ENCODE measurements around the gene CEP295NL. TPM values are rescaled to one million over a fixed set of nuclear protein-coding genes. Genes with fewer than 3 reads are reported as not detected.
"Not testable (repeated sequence)": the region's sequence is repeated elsewhere in the genome, so short reads cannot be mapped to it uniquely, and the experiment has no call there.

Gene CEP295NL
- total and polyA plus RNA-seq, 3 experiments from 2014 or later, result not detected

GRCh38 chr17:78892520-78892919 lies 10.5 kb downstream of the CEP295NL start:
- CTCF ChIA-PET, result interaction anchor here (1.0 kb wide), 1 partner anchor 27 kb away, joined by 3 read pairs; no protein-coding TSS in a partner anchor
- POLR2A ChIA-PET, result no interaction called here
- H3K4me1 Mint-ChIP-seq, result peaks cover 9 to 29% (median 19%) of the 10 kb centered on the region in 3 donors
- H3K9me3 Mint-ChIP-seq, result no peaks in the 10 kb centered on the region
- peaks cover 4 to 9% of the 10 kb centered on the region in 2 donors for H3K27me3 Mint-ChIP-seq
- Histone ChIP-seq H3K27me3 (ENCODE audit: insufficient read depth, low read length, poor library complexity, severe bottlenecking) (no peaks in the 10 kb centered on the region), H3K27ac (ENCODE audit: low read depth, low read length) (no peak overlapping the region), H3K9me3 (ENCODE audit: low read length) (no peaks in the 10 kb centered on the region), H3K36me3 (ENCODE audit: insufficient read depth, low read length) (no peaks in the 10 kb centered on the region), H3K4me3 (ENCODE audit: low read length) (no peak overlapping the region), H3K4me1 (ENCODE audit: insufficient read depth, low read length) (peaks cover 12% of the 10 kb centered on the region)
- H3K36me3 Mint-ChIP-seq, result no peaks in the 10 kb centered on the region
- no peak for DNase-seq
- no peak overlapping the region for H3K4me3 Mint-ChIP-seq
- peak overlapping the region in 1 of 8 donors; percentile 93 for H3K27ac Mint-ChIP-seq

- peaks cover 9 to 29% (median 19%) of the 10 kb centered on the region in 3 donors for H3K4me1 Mint-ChIP-seq
- Histone ChIP-seq H3K27ac (ENCODE audit: low read depth, low read length) (no peak overlapping the region), H3K9me3 (ENCODE audit: low read length) (no peaks in the 10 kb centered on the region), H3K4me1 (ENCODE audit: insufficient read depth, low read length) (peaks cover 12% of the 10 kb centered on the region), H3K36me3 (ENCODE audit: insufficient read depth, low read length) (no peaks in the 10 kb centered on the region), H3K4me3 (ENCODE audit: low read length) (no peak overlapping the region), H3K27me3 (ENCODE audit: insufficient read depth, low read length, poor library complexity, severe bottlenecking) (no peaks in the 10 kb centered on the region)
- peaks cover 4 to 9% of the 10 kb centered on the region in 2 donors for H3K27me3 Mint-ChIP-seq
- POLR2A ChIA-PET, result no interaction called here
- no peaks in the 10 kb centered on the region for H3K36me3 Mint-ChIP-seq
- no peak for DNase-seq
- CTCF ChIA-PET, result interaction anchor here (1.0 kb wide), 1 partner anchor 26 kb away, joined by 3 read pairs; no protein-coding TSS in a partner anchor
- no peak overlapping the region for H3K4me3 Mint-ChIP-seq
- peak overlapping the region in 1 of 8 donors; percentile 32 for H3K27ac Mint-ChIP-seq
- H3K9me3 Mint-ChIP-seq, result no peaks in the 10 kb centered on the region
Observed at GRCh38 chr17:78892062-78892456, 10.9 kb downstream of the CEP295NL start.

GRCh38 chr17:78891406-78892061 lies 11.5 kb downstream of the CEP295NL start:
- ChIA-PET POLR2A (no interaction called here), CTCF (interaction anchor here (0.5 to 1.0 kb wide), 2 partner anchors 24 to 168 kb away, joined by 3 read pairs; no protein-coding TSS in a partner anchor)
- Mint-ChIP-seq H3K27me3 (peaks cover 10 to 12% of the 10 kb centered on the region in 2 donors), H3K27ac (peak overlapping the region in 3 of 8 donors; percentile 13 to 68 (median 32)), H3K36me3 (no peaks in the 10 kb centered on the region), H3K4me3 (peak overlapping the region in 1 of 7 donors; percentile 72), H3K4me1 (peaks cover 9 to 29% (median 20%) of the 10 kb centered on the region in 3 donors), H3K9me3 (no peaks in the 10 kb centered on the region)
- H3K36me3 ChIP-seq (ENCODE audit: insufficient read depth, low read length), result no peaks in the 10 kb centered on the region
- peaks cover 12% of the 10 kb centered on the region for H3K4me1 ChIP-seq (ENCODE audit: insufficient read depth, low read length)
- H3K27me3 ChIP-seq (ENCODE audit: insufficient read depth, low read length, poor library complexity, severe bottlenecking), result no peaks in the 10 kb centered on the region
- no peak overlapping the region for H3K4me3 ChIP-seq (ENCODE audit: low read length)
- no peaks in the 10 kb centered on the region for H3K9me3 ChIP-seq (ENCODE audit: low read length)
- no peak for DNase-seq
- no peak overlapping the region for H3K27ac ChIP-seq (ENCODE audit: low read depth, low read length)

- H3K4me3 Mint-ChIP-seq, result peak overlapping the region in 4 of 7 donors; percentile 6 to 29 (median 12)
- Histone ChIP-seq H3K36me3 (ENCODE audit: insufficient read depth, low read length) (no peaks in the 10 kb centered on the region), H3K9me3 (ENCODE audit: low read length) (no peaks in the 10 kb centered on the region), H3K4me1 (ENCODE audit: insufficient read depth, low read length) (peaks cover 12% of the 10 kb centered on the region), H3K27ac (ENCODE audit: low read depth, low read length) (no peak overlapping the region), H3K27me3 (ENCODE audit: insufficient read depth, low read length, poor library complexity, severe bottlenecking) (no peaks in the 10 kb centered on the region), H3K4me3 (ENCODE audit: low read length) (no peak overlapping the region)
- H3K4me1 Mint-ChIP-seq, result peaks cover 9 to 29% (median 25%) of the 10 kb centered on the region in 3 donors
- peak overlapping the region in 7 of 8 donors; percentile 39 to 94 (median 74) for H3K27ac Mint-ChIP-seq
- peak in 3 of 5 donors; percentile 34 to 70 (median 64) for DNase-seq
- H3K27me3 Mint-ChIP-seq, result peaks cover 11 to 13% of the 10 kb centered on the region in 2 donors
- H3K9me3 Mint-ChIP-seq, result no peaks in the 10 kb centered on the region
- no peaks in the 10 kb centered on the region for H3K36me3 Mint-ChIP-seq
- CTCF ChIA-PET, result interaction anchor here (0.7 to 1.0 kb wide), 2 partner anchors 23 to 25 kb away, joined by 3 read pairs; no protein-coding TSS in a partner anchor
- POLR2A ChIA-PET, result no interaction called here
Observed at GRCh38 chr17:78890498-78890897, 12.5 kb downstream of the CEP295NL start.

- H3K4me3 ChIP-seq (ENCODE audit: low read length); H3K27ac ChIP-seq (ENCODE audit: low read depth, low read length); H3K36me3 ChIP-seq (ENCODE audit: insufficient read depth, low read length); POLR2A ChIA-PET; DNase-seq; H3K9me3 Mint-ChIP-seq; H3K27me3 ChIP-seq (ENCODE audit: insufficient read depth, low read length, poor library complexity, severe bottlenecking); H3K9me3 ChIP-seq (ENCODE audit: low read length); H3K36me3 Mint-ChIP-seq: not testable (repeated sequence)
- Mint-ChIP-seq H3K27ac (peak overlapping the region in 4 of 8 donors; percentile 39 to 88 (median 74)), H3K27me3 (peaks cover 11 to 13% of the 10 kb centered on the region in 2 donors), H3K4me3 (peak overlapping the region in 3 of 7 donors; percentile 9 to 29 (median 15)), H3K4me1 (peaks cover 9 to 29% (median 25%) of the 10 kb centered on the region in 3 donors)
- CTCF ChIA-PET, result interaction anchor here (1.0 kb wide), 1 partner anchor 23 kb away, joined by 3 read pairs; no protein-coding TSS in a partner anchor
- peaks cover 12% of the 10 kb centered on the region for H3K4me1 ChIP-seq (ENCODE audit: insufficient read depth, low read length)
Observed at GRCh38 chr17:78890096-78890495, 12.9 kb downstream of the CEP295NL start.

GRCh38 chr17:78889531-78889930 lies 13.5 kb downstream of the CEP295NL start:
- H3K27me3 Mint-ChIP-seq, result peaks cover 11 to 13% of the 10 kb centered on the region in 2 donors
- no peaks in the 10 kb centered on the region for H3K9me3 Mint-ChIP-seq
- H3K4me1 Mint-ChIP-seq, result peaks cover 9 to 29% (median 25%) of the 10 kb centered on the region in 3 donors
- H3K27me3 ChIP-seq (ENCODE audit: insufficient read depth, low read length, poor library complexity, severe bottlenecking), result no peaks in the 10 kb centered on the region
- no peak overlapping the region for H3K4me3 ChIP-seq (ENCODE audit: low read length)
- CTCF ChIA-PET, result no interaction called here
- H3K27ac Mint-ChIP-seq, result peak overlapping the region in 2 of 8 donors; percentile 24 to 54
- peaks cover 12% of the 10 kb centered on the region for H3K4me1 ChIP-seq (ENCODE audit: insufficient read depth, low read length)
- no peak overlapping the region for H3K27ac ChIP-seq (ENCODE audit: low read depth, low read length)
- H3K9me3 ChIP-seq (ENCODE audit: low read length), result no peaks in the 10 kb centered on the region
- no peak for DNase-seq
- peak overlapping the region in 1 of 7 donors; percentile 49 for H3K4me3 Mint-ChIP-seq
- H3K36me3 Mint-ChIP-seq, result no peaks in the 10 kb centered on the region
- POLR2A ChIA-PET, result no interaction called here
- no peaks in the 10 kb centered on the region for H3K36me3 ChIP-seq (ENCODE audit: insufficient read depth, low read length)

GRCh38 chr17:78888941-78889518 lies 14.0 kb downstream of the CEP295NL start:
- Mint-ChIP-seq H3K36me3 (no peaks in the 10 kb centered on the region), H3K27me3 (peaks cover 11 to 13% of the 10 kb centered on the region in 2 donors), H3K4me1 (peaks cover 9 to 29% (median 25%) of the 10 kb centered on the region in 3 donors), H3K4me3 (no peak overlapping the region), H3K9me3 (no peaks in the 10 kb centered on the region), H3K27ac (peak overlapping the region in 3 of 8 donors; percentile 5 to 24 (median 14))
- ChIA-PET CTCF (no interaction called here), POLR2A (no interaction called here)
- no peaks in the 10 kb centered on the region for H3K36me3 ChIP-seq (ENCODE audit: insufficient read depth, low read length)
- no peaks in the 10 kb centered on the region for H3K9me3 ChIP-seq (ENCODE audit: low read length)
- no peaks in the 10 kb centered on the region for H3K27me3 ChIP-seq (ENCODE audit: insufficient read depth, low read length, poor library complexity, severe bottlenecking)
- no peak overlapping the region for H3K27ac ChIP-seq (ENCODE audit: low read depth, low read length)
- no peak overlapping the region for H3K4me3 ChIP-seq (ENCODE audit: low read length)
- no peak for DNase-seq
- H3K4me1 ChIP-seq (ENCODE audit: insufficient read depth, low read length), result peaks cover 12% of the 10 kb centered on the region

- Mint-ChIP-seq H3K4me3 (no peak overlapping the region), H3K27ac (no peak overlapping the region), H3K4me1 (peaks cover 11 to 34% (median 25%) of the 10 kb centered on the region in 3 donors), H3K27me3 (peaks cover 15 to 21% of the 10 kb centered on the region in 2 donors), H3K9me3 (no peaks in the 10 kb centered on the region), H3K36me3 (no peaks in the 10 kb centered on the region)
- Histone ChIP-seq H3K9me3 (ENCODE audit: low read length) (no peaks in the 10 kb centered on the region), H3K27ac (ENCODE audit: low read depth, low read length) (no peak overlapping the region), H3K27me3 (ENCODE audit: insufficient read depth, low read length, poor library complexity, severe bottlenecking) (no peaks in the 10 kb centered on the region), H3K4me3 (ENCODE audit: low read length) (no peak overlapping the region), H3K36me3 (ENCODE audit: insufficient read depth, low read length) (no peaks in the 10 kb centered on the region), H3K4me1 (ENCODE audit: insufficient read depth, low read length) (peaks cover 20% of the 10 kb centered on the region)
- CTCF ChIA-PET, result no interaction called here
- DNase-seq, result no peak
- POLR2A ChIA-PET, result no interaction called here
Observed at GRCh38 chr17:78886954-78887353, 16.0 kb downstream of the CEP295NL start.

Measured in CD8-positive, alpha-beta memory T cell (primary cell).